ENCODE measurements around the gene DUSP22.
"Not testable (repeated sequence)": the region's sequence is repeated elsewhere in the genome, so short reads cannot be mapped to it uniquely, and the experiment has no call there.

DUSP22 gene

DNA sequence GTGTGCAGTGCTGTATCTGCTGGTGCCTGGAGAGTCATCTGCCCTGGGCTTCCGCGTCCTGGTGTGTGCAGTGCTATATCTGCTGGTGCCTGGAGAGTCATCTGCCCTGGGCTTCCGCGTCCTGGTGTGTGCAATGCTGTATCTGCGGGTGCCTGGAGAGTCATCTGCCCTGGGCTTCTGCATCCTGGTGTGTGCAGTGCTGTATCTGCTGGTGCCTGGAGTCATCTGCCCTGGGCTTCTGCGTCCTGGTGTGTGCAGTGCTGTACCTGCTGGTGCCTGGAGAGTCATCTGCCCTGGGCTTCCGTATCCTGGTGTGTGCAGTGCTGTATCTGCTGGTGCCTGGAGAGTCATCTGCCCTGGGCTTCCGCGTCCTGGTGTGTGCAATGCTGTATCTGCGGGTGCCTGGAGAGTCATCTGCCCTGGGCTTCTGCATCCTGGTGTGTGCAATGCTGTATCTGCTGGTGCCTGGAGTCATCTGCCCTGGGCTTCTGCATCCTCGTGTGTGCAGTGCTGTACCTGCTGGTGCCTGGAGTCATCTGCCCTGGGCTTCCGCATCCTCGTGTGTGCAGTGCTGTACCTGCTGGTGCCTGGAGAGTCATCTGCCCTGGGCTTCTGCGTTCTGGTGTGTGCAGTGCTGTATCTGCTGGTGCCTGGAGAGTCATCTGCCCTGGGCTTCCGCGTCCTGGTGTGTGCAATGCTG, 33.0 kb downstream of the DUSP22 start:
- DNase-seq, result not testable (repeated sequence)

DNA sequence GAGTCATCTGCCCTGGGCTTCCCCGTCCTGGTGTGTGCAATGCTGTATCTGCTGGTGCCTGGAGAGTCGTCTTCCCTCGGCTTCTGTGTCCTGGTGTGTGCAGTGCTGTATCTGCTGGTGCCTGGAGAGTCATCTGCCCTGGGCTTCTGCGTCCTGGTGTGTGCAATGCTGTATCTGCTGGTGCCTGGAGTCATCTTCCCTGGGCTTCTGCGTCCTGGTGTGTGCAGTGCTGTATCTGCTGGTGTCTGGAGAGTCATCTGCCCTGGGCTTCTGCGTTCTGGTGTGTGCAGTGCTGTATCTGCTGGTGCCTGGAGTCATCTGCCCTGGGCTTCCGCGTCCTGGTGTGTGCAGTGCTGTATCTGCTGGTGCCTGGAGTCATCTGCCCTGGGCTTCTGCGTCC, 33.8 kb downstream of the DUSP22 start:
- not testable (repeated sequence) for DNase-seq

DNA sequence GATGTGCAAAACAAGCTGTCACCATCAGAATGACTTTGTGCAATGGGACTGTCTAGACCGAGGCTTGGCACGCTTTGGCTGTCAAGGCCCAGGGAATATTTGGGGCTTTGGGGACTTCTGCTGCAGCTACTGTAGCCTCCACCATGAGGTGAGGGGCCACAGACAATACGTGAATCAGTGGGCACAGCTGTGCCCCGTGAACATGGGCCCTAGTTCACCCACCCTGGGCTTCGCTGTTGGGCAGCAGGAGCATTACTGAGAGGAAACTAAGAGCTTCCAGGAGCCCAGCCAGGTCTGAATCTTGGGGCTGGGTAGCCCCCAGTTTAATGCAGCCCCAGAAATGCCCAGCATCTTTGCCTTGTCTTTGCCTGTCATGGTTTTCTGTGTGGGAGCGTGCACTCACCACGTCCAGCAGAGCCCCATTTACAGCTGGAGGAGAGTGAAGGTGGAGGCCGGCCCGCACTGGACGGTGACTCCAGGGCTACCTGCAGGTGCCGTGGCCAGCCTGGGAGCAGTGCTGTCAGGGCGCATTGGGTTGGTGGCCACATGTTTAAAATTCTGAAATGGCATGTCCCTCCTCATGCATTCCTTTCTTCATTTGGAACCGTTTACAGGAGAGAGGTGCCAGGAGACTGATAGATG, 34.7 kb downstream of the DUSP22 start:
- no peak for DNase-seq

DNA sequence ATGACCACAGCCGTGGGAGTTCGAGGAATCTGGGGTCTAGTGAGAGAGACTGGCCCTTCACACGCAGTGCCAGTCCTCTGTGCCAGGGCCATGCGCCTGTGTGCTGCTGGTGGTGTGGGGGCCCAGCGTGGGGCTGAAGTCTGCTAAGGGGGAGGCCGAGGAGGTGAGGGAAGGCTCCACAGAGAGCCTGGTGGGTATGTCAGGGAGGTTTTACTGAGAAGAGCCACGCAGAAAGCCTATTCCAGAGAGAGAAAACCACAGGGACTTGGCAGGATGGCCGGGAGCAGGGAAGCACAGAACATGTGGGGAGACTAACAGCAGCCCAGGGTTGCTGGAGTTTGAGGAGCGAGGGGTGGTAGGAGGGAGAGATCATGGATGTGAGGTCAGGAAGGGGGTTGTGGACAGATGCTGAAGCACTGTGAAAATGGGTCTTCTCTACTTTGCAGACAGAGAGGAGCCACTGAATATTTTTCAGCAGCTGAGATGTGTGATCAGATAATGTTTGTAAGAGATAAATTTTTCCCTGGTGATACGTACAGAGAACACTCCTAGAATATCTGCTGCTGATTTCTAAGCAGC, 35.3 kb downstream of the DUSP22 start:
- no peak for DNase-seq

DNA sequence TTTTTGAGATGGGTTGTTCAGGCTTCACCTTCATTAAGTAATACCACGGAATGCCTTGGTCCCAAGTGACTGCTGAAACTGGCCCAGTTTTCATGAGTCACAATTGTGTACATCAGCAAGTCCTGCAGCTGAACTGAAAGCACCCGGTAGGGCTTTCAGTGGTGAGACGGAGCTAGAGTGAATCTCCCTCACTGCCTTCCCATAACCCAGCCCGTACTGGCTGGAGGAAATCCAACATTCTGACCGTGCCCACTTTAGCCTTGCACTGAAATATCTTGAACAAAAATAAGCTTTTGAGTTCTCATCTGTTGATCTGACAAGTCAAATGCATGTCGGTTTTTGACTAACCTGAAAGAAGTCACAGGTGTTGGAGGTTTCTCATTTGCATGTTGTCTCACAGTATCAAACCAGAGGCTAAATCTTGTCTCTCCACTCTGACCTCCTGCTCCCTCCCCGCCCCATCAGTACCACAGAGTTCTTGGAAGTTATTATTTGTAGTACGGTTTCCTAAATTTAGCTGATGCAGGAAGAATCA, 35.9 kb downstream of the DUSP22 start:
- DNase-seq, result peak; percentile 79

DNA sequence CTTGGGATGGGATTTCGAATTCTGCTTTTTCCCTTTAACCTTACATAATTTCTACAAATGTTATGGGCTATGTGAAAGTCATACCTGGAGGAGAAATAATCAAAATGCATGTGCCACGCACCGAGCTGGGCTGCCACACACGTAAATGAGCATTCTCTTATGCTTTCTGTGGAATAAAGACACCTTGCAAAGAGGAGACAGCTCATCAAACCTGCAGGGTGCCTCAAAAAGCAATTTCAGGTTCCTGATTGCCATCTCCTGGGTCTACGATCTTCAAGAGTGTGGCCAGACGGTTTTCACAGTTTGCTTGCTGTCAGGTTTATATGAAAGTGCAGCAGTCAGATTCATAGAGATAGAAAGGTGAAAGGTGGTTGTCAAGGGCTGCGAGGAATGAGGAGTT, 36.6 kb downstream of the DUSP22 start:
- DNase-seq, result no peak

DNA sequence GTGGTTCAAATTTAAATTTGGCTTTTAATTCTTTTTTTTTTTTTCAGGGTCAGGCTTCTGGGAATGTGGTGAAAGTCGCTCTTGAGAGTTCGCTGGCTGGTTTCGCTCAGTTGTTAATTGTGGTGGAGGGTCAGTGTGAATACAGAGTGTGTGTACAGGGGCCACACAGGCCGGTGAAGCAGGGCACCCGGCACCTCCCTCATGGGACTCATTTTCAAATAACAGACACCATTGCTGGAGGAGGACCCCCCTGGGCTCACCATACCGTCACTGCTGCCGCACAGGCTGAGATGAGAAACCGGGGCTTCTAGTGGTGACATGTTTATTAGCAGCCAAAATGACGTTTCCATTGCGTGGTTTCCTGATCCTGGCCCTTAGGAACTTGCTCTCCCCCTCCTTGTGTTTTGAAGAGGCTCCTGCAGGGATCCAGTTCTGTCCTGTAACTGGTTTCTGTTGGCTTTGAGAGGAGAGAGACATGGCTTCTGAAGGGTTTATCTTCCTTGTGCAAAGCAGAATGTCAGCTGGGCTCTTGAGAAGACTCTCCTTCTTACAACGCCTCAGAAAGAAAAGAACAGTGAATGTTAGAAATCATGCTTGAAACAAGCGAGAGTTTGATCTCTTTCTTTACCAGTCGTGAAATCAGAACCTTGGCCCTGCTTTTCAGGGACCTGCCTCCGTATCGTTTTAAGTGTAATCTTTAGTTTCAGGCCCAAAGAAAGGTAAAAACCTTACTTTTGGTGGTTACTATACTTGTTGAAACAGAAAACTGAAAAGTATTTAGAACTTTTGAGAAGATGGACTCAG, 37.8 kb downstream of the DUSP22 start:
- DNase-seq, result no peak

DNA sequence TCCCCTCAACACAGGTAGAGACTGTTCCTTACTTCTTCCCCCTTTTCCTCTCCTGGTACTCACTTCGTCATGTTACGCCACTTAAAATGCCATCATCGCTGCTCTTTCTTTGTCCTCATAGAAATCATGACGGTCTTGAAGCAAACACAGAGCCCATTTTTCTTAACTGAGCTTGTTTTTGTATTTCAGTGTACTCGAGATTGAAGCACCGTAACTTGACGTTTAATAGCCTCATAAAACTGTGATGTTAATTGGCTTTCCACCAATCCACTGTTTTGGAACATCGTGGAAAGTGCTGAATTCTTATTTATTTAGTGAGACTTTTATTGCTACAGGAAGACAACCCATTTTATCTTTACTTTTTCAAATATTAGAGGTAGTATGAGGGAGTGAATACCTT, 38.7 kb downstream of the DUSP22 start:
- DNase-seq, result no peak

DNA sequence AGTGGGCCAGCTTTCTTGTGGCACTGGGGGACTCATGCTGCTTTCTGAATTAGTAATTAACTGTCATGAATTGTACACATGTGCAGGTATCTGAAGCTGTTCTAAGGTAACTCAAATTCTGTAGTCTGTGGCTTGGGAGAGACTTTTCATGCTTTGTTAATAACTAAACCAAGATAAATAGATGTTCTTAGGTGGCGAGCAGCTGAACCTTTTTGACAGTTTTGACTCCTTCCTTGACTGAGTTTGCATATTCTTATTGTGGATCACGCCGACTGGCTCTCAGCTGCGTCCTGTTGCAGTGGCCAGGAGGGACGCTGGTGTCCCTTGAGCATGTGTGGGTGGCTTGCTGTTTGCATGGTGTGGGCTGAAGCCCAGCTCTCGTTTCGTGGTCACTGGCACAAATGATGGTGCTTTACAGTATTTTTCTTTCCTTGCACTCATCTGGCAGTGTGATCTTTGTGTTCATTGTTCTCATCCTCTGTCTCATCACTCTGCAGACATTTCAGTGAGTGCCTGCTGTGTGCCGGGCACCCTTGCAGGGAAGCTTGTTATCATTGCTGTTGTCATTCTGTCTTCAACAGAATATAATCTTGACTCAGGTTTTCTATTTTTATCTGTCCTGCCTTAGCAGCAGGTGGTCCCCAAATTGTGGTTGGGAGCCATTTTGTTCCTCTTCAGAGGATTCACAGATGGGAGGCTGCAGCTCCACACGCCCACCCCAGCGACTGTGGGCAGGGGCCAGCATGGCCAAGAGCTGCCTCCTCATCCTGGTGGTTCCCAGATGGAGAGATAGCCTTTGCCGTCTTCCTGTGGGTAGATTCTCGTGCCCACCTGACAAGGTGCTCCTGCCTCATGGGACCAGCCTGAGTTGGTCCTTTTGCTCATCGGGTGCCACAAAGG, 39.6 kb downstream of the DUSP22 start:
- no peak for DNase-seq

DNA sequence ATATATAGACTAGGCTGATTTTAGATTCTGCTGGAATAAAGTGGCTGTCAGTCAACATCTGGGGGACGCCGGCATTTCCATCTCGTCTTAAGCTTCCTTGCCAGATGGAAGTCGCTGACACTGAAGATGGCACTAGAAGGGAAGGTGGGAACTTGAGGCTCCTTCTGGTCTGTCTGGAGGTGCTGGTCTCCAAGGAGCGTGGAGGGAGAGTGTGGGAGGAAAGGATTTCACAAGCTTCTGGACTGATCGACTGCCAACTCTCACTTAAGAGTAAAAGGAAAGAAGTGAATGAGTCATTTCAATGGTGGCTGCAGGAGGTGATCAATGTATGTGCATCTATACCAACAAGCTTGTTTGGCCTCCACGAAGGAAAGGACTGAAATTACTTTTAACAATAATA, 40.4 kb downstream of the DUSP22 start:
- DNase-seq, result no peak

DNA sequence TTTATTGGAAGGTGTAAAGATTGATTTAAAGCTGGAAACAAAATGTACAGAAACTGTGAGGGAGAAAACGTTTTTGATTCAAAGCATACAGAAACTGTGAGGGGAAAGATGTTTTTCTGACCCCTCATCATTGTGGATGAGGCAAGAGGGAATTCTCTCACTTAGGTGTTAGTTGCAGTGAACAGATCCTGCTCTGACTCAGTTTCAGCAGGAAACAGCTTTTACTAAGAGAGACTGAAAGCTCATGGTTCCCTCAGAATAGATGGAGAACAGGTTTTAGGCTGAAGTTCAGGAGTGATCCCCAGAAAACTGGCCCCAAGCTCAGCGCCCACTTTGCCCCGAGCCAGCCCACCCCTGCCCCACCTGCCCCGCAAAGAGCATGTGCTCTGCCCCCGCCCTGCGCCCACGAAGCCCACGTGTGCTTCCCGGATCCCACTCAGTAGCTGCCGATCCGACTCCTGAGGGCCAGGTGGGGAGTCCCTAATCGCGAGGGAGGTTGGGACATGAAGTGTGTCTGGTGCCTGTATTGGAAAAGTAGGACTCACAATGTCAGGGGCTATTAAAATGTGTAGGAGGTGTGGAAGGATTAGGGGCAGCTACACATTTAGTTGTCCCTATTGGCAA, 41.2 kb downstream of the DUSP22 start:
- DNase-seq, result no peak

DNA sequence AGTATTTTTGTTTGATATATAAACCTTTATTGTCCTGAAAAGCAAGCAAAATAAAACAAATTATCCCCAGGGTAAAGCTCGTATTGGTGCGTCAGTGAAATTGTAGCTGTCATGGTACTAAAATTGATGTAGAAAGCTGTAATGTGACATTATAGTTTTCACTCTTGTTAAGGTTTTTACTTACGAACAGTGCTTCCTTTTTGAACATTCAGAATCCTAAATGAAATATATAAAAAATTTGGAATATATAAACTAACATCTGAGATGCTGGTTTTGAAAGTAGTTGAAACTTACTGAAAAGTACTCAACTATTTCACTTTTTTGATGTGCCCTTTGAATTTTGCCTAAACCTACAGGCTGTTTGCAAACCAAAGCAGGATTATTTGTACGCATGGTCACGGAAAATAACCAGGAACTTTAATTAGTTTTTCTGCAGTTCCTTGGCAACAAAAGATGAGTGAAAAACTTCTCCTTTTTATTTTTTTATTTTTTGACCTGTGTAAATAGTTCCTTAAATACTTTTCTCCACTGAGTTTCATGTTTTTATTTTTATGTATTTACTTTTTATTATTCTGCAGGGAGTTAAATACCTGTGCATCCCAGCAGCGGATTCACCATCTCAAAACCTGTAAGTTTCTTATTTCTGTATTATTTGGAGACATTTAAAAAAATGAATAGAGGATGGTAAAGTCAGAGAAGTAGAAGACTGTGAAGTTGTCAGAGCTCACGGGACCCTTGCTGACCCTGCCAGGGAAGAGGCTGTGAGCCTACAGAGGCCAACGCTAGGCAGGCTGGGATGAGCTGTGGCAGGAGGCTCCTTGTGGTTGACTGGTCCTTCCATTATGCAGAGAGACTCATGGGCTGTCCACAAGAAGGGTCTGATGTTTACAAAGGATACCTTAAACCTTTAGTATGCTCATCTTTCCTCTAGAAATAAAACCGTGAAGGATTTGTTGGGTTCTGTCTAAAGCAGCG, 42.5 kb downstream of the DUSP22 start:
- no peak for DNase-seq

DNA sequence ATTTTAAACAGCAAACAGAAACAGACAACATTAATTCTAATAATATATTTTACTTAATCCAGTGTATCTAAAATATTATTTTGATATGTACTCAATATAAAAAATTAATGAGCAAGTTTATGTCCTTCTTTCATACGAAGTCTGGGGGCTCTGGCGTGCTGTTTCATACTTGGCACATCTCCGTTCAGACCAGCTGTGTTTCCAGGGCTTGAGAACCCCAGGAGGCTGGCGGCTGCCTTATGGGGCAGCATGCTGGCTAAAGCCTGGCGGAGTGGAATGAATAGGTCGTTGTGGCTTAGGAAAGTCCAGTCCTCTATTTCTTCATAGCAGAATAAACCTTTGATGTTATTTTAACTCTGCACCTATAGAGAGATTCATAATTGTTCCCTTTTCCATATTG, 43.3 kb downstream of the DUSP22 start:
- DNase-seq, result no peak

DNA sequence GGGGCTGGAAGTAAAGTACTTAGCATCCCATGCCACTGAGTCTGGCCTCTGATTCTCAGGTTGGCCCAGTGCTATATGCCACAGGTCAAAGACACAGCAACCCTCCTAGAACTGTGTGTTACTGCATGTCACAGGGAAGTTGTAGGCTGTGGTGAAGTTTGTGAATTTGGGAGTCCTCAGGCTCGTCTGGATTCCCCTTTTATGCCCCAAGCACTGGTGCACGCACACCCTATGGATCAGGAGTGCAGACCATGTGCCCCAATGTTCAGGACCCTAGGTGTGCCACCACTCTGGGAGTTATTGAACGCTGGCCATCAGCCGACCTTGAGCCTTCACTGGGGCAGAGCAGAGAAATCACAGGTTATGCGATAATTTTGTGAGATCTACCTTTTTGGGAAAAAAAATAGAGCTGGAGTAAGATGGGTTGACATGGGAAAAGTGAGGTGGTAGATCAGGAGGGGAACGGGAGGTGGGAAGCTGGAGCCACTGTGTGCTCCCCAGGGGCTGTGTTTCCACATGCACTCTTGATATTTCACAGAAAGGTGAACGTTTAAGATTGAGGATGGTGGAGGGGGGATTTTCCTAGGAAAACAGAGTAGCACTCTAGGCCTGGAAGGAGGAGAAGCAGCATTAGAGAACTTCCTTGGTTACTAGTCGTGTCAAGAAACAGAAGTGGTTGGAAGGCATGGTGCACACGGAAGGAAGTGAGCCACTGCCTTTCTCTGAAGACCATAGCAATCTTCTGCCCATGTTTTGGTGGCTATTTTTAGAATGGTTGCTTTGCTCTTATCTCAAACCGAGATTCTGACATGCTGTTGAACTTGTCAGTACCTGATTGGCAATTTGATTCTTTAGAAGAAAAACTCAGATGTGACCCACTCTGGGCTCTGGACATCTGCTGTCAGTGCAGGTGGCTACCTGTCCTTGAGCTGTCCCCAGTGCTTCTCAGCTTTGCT, 44.1 kb downstream of the DUSP22 start:
- peak; percentile 71 for DNase-seq

DNA sequence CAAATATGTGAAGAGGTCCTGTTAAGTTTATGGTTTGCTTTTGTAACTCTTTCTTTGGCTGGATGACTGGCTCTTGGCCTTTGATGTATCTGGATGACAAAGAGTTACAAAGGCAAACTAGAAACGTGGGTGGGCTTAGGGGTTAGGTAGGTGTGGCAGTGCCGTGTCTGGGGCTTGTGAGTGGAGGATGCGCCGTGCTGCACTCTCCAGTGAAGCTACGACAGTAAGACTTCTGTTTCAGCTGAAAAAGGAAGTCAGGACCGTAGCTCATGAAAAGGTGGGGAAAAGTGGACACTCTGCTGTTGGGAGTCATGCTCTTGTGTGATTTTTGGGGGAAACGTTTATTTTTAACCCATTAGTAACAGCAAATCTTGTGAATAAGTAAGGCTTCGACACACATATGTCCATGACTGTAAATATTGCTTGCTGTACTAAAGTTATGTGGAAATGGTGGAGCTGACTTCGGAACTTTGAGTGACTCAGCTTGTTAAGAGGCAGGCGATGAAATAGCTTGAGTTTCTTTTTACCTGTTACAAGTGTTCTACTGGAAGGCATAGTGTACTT, 45.6 kb downstream of the DUSP22 start:
- peak; percentile 52 for DNase-seq

DNA sequence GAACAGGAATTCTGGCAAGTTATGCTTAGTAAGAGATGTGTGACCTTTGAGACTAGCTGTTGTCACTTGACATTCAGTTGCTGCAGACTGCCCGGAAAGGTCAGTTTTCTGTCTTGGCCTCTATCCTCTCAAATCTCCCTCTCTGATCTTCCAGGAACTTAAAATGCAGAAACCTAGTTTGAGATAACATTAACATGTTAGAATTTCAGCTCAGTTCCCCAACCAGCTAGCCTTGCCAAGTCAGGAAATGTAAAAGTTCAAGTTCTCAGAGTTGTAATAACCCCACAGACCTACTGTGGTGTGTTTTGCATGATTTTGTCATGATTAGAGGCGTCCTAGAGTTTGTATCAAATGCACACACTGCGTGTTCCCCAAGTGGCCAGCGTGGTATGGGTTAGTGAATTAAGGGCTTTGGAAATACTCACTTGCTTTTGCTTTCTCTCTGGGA, 46.6 kb downstream of the DUSP22 start:
- peak; percentile 68 for DNase-seq

DNA sequence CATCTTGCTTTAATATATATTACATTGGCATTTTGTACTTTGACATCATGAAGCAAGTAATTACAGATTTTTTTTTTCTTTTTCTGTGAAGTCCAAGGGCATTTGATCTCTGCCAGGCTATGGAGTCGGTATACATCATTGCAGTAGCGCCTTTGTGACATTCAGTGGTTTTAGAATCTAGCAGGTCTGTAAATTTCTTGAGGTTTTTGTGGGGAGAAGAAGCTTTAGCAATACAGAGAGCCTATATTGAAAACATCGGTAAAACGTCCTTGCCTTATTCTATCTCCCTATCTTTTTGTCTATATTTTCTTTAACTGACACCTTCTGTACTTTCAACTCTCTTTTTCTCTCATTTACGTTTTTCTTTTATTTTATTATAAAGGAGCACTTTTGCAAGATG, 47.2 kb downstream of the DUSP22 start:
- DNase-seq, result no peak

DNA sequence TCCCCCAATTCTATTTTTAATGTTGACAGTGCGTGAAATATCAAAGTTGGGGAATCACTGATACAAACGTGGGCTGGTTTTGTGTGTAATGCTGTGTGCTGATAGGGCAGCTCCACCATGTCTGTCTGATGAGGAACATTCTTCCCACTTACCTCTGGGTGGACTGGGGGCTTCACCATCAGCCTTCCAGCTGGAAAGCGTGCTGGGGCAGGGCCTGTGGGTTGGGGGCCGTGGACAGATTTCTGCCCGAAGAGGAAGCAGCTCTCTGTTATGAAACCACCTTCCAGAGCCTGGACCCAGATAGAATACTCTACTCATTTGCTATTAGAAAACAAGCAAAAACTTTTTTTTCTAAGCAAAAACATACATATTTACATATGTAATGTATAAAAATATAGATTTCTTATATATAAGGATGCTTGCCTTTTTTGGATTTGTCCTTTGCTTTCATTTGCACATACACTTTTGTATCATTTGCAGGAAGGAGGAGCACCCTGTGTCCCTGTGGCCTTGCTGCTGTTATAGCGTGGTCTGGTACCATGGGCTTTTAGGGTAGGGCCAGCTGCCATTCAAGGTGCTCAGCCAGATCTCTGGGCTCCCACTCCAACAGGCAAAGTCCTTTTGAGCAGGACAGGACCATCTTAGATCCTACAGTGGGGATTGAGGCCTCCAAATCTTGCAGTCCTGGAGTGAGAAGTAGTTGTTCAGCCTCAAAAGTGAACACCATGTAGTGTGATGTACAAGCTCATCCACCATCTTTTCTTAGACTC, 48.1 kb downstream of the DUSP22 start:
- DNase-seq, result no peak

Measured in suppressor macrophage treated with lipopolysaccharide for 4 hours (primary cell).